DND-41 (cell line): ENCODE results near the gene IL17RD.

ENCODE experiments used
- CTCF ChIP-seq: IDR thresholded peaks from 2 replicates; pipeline ENCODE4 v1.5.1; 2012; ENCODE audit warnings: borderline replicate concordance, low read length, moderate library complexity, mild to moderate bottlenecking; ENCODE audit not compliant: poor library complexity, severe bottlenecking; ENCODE audit errors: extremely low read depth
- EZH2 ChIP-seq: IDR thresholded peaks from 3 replicates; pipeline ENCODE4 v1.6.1; 2012; ENCODE audit warnings: borderline replicate concordance, low read depth, mild to moderate bottlenecking, moderate library complexity, low read length, inconsistent platforms; ENCODE audit not compliant: severe bottlenecking

GRCh38 chr3:57160765-57161538 lies 4.2 kb downstream of the IL17RD start:
- TF ChIP-seq CTCF (no peak), EZH2 (no peak)
